Measurements from ENCODE around the gene PLTP.
"Not testable (repeated sequence)": the region's sequence is repeated elsewhere in the genome, so short reads cannot be mapped to it uniquely, and the experiment has no call there.

The PLTP gene, protein sequence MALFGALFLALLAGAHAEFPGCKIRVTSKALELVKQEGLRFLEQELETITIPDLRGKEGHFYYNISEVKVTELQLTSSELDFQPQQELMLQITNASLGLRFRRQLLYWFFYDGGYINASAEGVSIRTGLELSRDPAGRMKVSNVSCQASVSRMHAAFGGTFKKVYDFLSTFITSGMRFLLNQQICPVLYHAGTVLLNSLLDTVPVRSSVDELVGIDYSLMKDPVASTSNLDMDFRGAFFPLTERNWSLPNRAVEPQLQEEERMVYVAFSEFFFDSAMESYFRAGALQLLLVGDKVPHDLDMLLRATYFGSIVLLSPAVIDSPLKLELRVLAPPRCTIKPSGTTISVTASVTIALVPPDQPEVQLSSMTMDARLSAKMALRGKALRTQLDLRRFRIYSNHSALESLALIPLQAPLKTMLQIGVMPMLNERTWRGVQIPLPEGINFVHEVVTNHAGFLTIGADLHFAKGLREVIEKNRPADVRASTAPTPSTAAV

DNA sequence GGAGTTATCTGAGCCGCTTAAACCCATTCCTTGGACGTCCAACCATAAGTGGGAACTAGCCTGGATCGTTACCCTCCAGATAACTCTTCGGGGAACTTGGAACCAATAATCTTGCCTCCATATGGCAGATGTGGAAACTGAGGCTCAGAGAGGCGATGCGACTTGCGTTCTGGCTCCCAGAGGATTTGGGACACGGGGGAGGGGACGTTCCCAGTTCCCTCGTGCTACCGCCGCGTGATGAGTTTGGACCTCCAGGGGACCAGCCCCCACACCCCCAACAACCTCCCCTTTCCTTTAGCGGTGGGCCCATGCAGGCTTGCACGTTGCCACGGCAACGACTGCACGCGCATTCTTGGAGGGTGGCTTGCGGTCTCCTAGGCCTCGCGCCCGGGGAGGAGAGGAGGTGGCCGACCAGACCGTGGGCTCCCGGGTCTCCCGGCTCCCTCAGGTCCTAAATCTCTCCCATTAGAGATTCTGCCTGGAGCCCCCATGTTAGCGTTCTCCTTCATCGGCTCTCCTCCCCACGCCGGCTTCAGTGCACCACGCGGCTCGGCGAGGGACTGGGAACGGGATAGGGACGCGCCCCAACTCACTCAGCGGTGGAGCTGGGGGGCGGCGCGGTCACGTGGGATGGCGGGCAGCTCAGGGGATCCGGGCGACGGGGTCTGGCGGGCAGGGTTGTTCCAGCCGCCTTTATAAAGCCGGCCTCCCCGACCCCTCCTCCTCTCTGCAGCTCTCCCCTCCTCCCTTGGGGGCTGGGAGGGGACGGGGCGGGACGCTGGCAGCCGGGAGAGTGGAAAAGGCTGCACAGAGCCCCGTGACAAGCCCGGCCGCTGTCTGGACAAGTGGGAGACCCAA is at the start of gene PLTP:
Gene PLTP (minus strand): TSS at position 670 of the 858 bp plus-strand sequence. CDS start 703 bp downstream, outside the sequence.
- DNase-seq (ENCODE audit: low spot score): peak; percentile 40

- no peak for DNase-seq (ENCODE audit: low spot score)
Measured at GRCh38 chr20:45959956-45960630, 48.1 kb upstream of the PLTP start.

- DNase-seq (ENCODE audit: low spot score): no peak
Measured at GRCh38 chr20:45959126-45959525, 47.2 kb upstream of the PLTP start.

- no peak for DNase-seq (ENCODE audit: low spot score)
Measured at GRCh38 chr20:45958593-45958992, 46.6 kb upstream of the PLTP start.

DNA sequence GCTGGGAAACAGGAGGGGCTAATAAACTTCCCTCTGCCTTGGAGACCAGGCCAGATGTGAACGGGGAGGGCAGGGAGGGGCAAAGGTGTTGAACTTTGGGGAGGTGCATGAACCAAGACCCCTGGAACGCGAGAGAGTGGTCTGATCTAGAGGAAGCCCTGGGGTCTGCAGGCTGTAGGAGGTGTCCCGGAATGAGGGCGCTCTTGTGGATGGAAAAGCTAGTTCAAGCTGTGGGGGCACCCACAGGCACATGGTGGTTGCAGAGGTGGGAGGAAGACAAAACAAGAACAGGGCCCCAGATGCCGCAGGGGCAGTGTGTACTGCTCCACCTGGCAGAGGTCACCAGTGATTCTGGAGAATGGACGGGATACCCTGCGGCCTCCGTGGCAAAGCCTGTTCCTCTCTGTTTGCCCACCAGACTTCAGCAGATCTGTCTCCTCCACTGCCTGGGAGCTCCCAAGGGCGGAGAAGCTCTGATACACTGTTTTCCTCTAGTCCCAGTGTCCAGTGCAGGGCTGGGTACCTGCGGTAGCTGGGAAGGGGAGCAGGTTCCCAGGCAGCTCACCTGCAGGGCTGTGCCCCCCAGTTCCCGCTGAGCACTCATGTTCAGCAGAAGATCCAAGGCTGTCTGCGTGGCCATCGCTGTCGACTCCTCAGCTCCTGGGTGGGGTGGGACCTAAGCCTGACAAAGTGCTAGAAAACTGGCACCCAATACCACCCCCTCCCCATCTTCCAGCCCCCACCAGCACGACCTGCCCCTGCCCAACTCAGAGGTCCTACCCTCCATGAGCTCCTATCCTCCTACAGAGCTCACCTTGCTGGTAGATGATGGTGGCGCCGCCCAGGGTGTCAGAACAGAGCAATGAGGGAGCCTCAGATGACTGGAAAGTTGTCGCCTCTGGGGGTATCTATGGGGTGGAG is 45.3 kb upstream of the PLTP start:
- no peak for DNase-seq (ENCODE audit: low spot score)

- DNase-seq (ENCODE audit: low spot score): not testable (repeated sequence)
Measured at GRCh38 chr20:45956326-45956725, 44.4 kb upstream of the PLTP start.

GRCh38 chr20:45953672-45954071 is 41.7 kb upstream of the PLTP start:
- DNase-seq (ENCODE audit: low spot score): no peak

GRCh38 chr20:45952861-45953260 is 40.9 kb upstream of the PLTP start:
- no peak for DNase-seq (ENCODE audit: low spot score)

- DNase-seq (ENCODE audit: low spot score): no peak
Measured at GRCh38 chr20:45951925-45952834, 40.2 kb upstream of the PLTP start.

DNA sequence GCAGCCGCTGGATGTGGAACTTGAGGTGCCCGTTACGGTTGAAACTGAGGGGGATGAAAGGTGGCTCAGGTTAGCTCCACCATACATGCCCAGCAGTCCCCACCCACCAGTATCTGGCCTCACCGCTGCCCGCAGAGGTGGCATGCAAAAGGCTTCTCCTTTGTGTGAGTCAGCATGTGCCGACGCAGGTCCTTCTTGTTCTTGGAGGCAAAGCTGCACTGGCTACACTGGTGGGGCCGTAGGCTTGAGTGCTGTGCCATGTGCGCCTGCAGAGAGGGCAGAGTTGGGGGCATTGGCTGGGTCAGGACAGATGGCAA is 38.3 kb upstream of the PLTP start:
- DNase-seq (ENCODE audit: low spot score): no peak

DNA sequence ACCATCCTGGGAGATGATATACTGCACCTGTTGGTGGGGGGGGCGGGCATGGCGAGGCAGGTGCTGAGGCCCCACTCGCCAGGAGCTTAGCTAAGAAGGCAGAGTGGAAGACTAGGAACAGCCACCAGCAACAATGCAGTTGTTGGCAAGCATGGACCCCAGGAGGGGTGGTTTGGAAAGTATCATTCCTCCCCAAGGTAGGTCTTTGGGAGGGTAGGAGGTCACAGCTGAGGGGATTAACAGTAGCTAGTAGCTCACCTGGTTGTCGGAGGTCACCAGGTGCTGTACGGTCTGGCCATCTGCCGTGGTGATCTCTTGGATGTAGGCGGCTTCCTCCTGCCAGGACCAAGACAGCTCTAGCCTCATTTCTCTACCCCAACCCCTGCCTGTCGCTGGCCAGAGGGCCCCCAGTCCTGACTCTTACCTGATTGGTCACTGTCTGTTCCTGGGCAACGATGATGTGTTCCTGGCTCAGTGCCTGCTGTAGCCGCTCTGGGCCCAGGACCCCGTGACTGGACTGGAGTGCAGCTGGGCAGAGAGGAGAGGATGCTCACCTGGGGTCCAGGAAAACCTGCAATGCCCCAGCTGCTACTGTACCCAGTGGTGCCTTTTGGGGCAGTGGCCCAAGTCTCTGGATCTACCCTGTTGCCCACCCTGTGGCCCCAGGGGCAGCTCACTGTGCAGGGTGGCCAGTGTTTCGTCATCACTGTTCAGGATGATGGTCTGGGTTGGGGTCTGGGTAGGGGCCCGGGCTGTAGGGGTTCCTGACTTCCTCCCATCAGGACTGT is 37.8 kb upstream of the PLTP start:
- DNase-seq (ENCODE audit: low spot score): no peak

GRCh38 chr20:45948742-45949541 is 37.0 kb upstream of the PLTP start:
- no peak for DNase-seq (ENCODE audit: low spot score)

- no peak for DNase-seq (ENCODE audit: low spot score)
Measured at GRCh38 chr20:45948261-45948733, 36.3 kb upstream of the PLTP start.

DNA sequence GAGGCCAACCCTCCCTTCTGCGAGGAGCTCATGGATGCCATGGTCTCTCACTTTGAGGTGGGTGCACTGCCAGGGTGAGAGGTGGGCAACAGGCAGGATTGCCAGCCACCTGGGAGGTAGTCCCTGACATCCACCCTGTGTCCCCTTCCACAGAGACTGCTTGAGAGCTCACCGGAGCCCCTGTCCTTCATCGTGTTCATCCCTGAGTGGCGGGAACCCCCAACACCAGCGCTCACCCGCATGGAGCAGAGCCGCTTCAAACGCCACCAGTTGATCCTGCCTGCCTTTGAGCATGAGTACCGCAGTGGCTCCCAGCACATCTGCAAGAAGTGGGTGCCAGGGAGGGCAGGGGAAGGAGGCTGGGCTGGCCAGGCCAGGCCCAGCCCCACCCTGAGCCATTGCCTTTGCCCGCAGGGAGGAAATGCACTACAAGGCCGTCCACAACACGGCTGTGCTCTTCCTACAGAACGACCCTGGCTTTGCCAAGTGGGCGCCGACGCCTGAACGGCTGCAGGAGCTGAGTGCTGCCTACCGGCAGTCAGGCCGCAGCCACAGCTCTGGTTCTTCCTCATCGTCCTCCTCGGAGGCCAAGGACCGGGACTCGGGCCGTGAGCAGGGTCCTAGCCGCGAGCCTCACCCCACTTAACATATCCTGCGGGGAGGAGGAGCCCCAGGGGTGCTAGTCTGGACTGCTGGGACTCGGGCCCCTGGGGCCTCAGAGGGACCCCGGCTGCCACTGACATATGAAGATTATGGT is 35.3 kb upstream of the PLTP start:
- DNase-seq (ENCODE audit: low spot score): no peak

- peak; percentile 43 for DNase-seq (ENCODE audit: low spot score)
Measured at GRCh38 chr20:45946149-45946970, 34.4 kb upstream of the PLTP start.

- DNase-seq (ENCODE audit: low spot score): no peak
Measured at GRCh38 chr20:45945678-45946148, 33.8 kb upstream of the PLTP start.

All from SW480 (cell line).